ENCODE measurements around the gene TRAF3. TPM values are rescaled to one million over a fixed set of nuclear protein-coding genes. Genes with fewer than 3 reads are reported as not detected.

TRAF3 gene
- total RNA-seq, 1 donor from 2014 or later = 19.7 TPM

DNA sequence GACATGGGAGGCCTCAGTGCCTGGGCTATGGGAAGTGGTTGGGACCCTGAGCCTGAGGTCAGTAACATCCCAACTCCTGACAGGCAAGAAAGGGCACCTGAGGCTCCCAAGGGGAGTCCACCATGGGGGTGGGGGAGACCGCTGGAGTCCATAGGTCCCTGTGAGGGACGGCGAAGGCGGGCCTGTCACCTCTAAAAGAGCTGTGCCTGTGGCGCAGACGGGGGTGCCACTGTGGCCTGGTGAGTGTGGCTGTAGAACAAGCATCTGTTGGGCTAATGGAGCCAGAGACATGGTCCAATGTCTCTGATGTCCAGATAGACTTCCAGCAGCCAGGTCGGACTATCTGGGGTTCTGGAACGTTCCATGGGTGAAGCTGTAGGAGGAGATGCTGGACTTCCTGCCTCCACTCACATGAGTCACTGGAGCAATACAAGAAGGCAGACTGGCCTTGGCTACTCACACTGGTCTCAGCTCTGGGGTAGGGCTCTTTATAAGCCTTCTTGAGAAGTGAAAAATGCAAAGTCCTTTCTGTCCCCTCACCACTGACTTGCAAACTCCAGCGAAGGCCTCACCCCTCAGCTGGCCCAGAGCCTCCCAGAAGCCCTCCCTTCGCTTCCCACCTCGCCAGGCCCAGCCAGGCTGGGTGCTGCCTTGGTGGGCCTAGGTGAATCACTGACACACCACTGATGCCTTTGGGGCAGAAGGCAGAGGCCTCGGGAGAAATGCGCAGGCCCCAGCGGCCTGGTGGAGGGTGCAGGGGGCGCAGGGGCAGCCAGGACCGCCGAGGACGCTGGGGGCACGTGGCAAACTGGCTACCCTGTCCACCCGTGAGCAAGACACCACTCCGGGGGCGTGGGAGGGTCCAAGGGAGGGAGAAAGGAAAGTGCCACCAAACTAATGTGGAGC, 1.1 kb upstream of the TRAF3 start:
- Histone ChIP-seq H3K36me3 (no peaks in the 10 kb centered on the region), H3K9me3 (no peaks in the 10 kb centered on the region), H3K27ac (peak overlapping the region; percentile 77), H3K4me3 (no peak overlapping the region), H3K4me1 (peaks cover 20% of the 10 kb centered on the region), H3K27me3 (ENCODE audit: low read depth) (no peaks in the 10 kb centered on the region)
- TF ChIP-seq, protein P1, sequence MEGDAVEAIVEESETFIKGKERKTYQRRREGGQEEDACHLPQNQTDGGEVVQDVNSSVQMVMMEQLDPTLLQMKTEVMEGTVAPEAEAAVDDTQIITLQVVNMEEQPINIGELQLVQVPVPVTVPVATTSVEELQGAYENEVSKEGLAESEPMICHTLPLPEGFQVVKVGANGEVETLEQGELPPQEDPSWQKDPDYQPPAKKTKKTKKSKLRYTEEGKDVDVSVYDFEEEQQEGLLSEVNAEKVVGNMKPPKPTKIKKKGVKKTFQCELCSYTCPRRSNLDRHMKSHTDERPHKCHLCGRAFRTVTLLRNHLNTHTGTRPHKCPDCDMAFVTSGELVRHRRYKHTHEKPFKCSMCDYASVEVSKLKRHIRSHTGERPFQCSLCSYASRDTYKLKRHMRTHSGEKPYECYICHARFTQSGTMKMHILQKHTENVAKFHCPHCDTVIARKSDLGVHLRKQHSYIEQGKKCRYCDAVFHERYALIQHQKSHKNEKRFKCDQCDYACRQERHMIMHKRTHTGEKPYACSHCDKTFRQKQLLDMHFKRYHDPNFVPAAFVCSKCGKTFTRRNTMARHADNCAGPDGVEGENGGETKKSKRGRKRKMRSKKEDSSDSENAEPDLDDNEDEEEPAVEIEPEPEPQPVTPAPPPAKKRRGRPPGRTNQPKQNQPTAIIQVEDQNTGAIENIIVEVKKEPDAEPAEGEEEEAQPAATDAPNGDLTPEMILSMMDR (IDR thresholded peaks at IDR 0.05) = no peak
- no peak for DNase-seq
- intact Hi-C loops (cut with DNase I) = no loop called here
- ATAC-seq = peak; percentile 38 to 50

DNA sequence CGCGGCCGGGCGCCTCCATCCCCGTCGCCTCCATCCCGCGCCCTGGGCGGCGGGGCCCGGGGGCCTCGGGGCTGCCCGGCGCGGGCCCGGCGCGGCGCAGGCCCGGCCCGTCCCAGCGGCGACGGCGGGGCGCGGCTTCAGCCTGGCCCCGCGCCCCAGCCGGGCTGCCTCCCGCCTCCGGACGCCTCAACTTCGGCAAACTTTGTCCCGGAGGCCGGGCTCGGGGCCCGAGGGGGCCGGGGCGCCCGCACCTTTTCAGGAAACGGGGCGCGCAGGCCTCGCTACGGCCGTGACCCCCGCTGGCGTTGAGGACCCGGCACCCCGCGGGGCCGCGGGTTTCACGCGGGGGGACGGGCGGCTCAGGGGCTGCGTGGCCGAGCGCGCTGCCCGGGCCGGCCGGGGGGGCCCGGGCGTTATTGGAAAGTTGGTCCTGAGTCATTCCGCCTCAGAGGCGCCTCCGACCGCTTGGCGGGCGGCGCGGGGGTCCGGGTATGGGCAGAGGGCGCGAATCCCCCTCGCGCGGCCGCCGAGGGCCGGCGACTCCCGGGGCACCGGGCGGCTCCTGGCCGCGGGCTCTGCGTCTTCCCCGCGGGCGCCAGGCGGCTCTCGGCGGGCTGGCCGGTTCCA, 575 bp downstream of the TRAF3 start:
- peak; percentile 58 for DNase-seq
- intact Hi-C loops (cut with DNase I) = no loop called here

DNA sequence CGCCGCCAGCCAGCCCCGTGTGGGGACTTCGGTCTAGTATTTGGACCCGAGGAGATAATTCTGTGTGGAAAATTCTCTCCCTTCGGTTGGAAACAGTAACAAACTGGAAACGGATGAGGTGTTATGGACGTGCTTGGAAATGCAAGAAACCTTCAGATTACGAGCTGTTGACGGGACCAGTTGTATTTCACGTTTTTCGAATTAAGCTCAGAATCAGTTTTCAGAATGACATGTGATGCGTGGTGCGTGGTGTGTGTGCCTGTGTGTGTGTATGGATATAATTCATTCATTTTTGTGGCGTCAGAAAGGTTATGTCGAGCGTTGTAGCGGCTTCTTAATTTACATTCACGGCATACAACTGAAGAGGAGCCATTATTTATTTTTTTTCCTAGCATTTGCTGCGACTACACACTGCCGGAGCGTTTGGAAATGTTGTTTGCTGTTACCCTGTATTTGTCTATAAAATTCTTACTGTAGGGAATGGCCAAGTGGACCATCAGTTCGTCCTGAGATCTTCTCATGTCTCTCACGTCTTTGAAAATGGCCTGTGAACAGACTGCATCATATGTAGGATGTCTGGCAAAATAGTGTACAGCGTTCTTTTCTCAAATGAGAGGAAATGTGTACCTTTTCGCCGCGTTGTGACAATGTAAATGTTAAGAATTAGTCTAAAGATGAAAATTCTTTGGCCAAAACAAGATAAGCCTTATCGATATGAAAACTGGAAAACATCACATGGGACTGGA, 1.3 kb downstream of the TRAF3 start:
- Histone ChIP-seq H3K9me3 (no peaks in the 10 kb centered on the region), H3K4me1 (peaks cover 20% of the 10 kb centered on the region), H3K27ac (peak overlapping the region; percentile 81), H3K27me3 (ENCODE audit: low read depth) (no peaks in the 10 kb centered on the region), H3K36me3 (no peaks in the 10 kb centered on the region), H3K4me3 (peak overlapping the region; percentile 65)
- ATAC-seq (no peak), DNase-seq (no peak)
- intact Hi-C loops (cut with DNase I) = no loop called here
- TF ChIP-seq, protein P1 (IDR thresholded peaks at IDR 0.05) = no peak

More for the DNA sequence above, 575 bp downstream of the TRAF3 start:
- peak overlapping the region; percentile 81 for H3K27ac ChIP-seq
- peaks cover 20% of the 10 kb centered on the region for H3K4me1 ChIP-seq
- no peaks in the 10 kb centered on the region for H3K27me3 ChIP-seq (ENCODE audit: low read depth)
- ATAC-seq = peak; percentile 47 to 48
- TF ChIP-seq, protein P1 (IDR thresholded peaks at IDR 0.05) = no peak
- H3K36me3 ChIP-seq = no peaks in the 10 kb centered on the region
- H3K4me3 ChIP-seq = peak overlapping the region; percentile 65
- no peaks in the 10 kb centered on the region for H3K9me3 ChIP-seq

DNA sequence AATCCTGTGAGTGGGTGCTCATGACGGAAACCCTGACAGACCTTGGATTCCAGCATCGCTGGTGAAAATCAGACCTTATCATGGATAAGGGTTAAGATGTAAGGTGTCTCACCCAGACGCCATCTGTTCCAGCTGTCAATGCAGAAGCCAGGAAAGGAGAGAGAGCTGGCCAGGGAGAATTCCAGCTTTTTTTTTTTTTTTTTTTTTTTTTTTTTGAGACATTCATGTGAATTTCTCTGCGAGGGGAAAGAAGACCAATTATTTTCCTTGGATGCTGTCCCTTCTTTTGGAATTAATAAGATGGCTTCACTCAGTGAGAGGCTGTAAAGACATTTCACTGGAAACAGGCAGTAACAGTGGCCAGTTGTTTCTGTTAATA, 1.8 kb downstream of the TRAF3 start:
- Histone ChIP-seq H3K27ac (no peak overlapping the region), H3K36me3 (no peaks in the 10 kb centered on the region), H3K4me1 (peaks cover 20% of the 10 kb centered on the region), H3K9me3 (no peaks in the 10 kb centered on the region), H3K27me3 (ENCODE audit: low read depth) (no peaks in the 10 kb centered on the region), H3K4me3 (peak overlapping the region; percentile 65)
- TF ChIP-seq, protein P1 (IDR thresholded peaks at IDR 0.05) = no peak
- ATAC-seq (no peak), DNase-seq (no peak)
- intact Hi-C loops (cut with DNase I) = no loop called here

DNA sequence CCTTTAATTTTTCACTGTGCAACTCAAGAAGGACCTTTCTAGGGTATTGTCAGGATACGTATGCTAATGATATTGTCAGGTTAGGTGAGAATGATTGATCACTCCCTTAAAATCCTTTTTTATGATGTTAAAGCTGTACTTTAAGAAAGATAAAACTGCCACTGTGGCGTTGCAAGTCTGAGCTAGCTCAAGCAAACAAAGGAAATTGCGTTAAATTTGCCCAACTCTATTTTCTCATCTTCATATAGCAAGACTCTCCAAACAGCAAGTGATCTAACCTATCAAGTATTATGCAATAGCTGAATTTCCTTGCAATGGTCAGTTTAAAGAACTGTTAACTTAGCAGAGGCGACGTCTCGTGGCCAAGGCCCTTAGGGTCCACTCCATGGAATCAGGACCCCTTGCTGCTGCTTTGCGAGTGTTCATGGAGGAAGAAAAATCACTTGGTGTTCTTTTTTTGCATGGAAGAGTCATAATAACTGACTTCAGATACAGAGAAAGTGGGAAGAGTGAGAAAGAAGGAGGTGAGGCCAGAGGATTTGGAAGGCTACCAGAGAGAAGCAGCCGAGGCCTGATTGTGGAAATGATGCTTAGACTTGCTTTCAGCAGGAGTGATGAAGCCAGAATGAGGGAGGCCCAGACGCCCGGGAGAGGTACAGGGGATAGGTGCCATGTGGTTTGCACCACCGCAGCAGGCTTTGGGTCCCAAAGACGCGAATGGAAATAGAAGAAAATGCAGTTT, 2.5 kb downstream of the TRAF3 start:
- Histone ChIP-seq H3K27ac (no peak overlapping the region), H3K9me3 (no peaks in the 10 kb centered on the region), H3K4me3 (no peak overlapping the region), H3K36me3 (no peaks in the 10 kb centered on the region), H3K27me3 (ENCODE audit: low read depth) (no peaks in the 10 kb centered on the region), H3K4me1 (peaks cover 20% of the 10 kb centered on the region)
- TF ChIP-seq, protein P1 (IDR thresholded peaks at IDR 0.05) = no peak
- intact Hi-C loops (cut with DNase I) = no loop called here
- DNase-seq (no peak), ATAC-seq (no peak)

Measured in lower lobe of right lung (tissue), 2 donors.